ENCODE measurements around the gene HDGFL2. TPM values are rescaled to one million over a fixed set of nuclear protein-coding genes. Genes with fewer than 3 reads are reported as not detected.

The HDGFL2 gene
- total and polyA plus RNA-seq, 10 of the 15 experiments (the other 5 are each of a cell fraction or from before 2014, with no cell fraction given): 0.16 to 56.9 (median 25.3) TPM

DNA sequence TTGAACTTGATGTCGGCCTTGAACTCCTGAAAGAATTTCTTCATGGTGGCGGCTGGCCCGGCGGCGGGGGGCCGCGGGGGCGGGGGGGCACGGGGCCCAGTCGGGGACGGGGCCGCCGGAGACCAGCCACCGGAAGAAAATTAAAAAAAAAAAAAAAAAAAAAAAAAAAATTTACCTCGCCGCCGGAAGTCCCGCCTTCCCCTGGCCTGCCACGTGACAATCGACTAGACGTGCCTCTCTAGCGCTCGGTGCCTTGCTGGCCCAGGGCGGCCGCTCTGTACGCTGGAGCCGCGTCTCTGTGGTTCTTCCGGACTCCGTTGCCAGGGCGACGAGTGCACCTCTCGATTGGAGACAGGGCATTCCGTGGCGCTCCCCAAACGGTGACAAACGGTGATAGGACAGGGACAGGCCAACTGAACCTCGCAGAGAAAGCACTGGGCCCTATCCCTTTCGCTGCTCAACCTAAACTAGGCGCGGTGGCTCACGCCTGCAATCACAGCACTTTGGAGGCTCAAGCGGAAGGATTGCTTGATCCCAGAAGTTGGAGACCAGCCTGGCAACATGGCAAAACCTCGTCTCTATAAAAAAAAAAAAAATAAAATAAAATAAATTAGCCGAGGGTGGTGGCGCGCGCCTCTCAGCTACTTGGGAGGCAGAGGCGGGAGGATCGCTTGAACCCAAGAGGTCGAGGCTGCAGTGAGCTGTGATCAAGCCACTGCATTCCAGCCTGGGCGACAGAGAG lies 14.3 kb upstream of the HDGFL2 start, which contains the start of gene UBXN6 (continued):
- peak; percentile 30 for TF ChIP-seq KLF5 (IDR thresholded peaks at IDR 0.05; ENCODE audit: partially characterized antibody)
- TF ChIP-seq TBL1XR1 (IDR thresholded peaks at IDR 0.05; ENCODE audit: low read depth, low read length): 0 out of 2 replicates have a peak, but pooled peaks have one; percentile 36
- no peak for TF ChIP-seq TARDBP (IDR thresholded peaks at IDR 0.05; ENCODE audit: borderline replicate concordance)

GRCh38 chr19:4464815-4465581 lies 7.1 kb upstream of the HDGFL2 start:
- no peak overlapping the region for H3K9ac ChIP-seq (ENCODE audit: control insufficient read depth, insufficient read depth, low read length)
- no peak overlapping the region for H3K4me3 ChIP-seq
- no peak for DNase-seq (ENCODE audit: low read depth, low spot score)
- H3K27me3 ChIP-seq (replicated peaks in 1 of 2; ENCODE audit: control insufficient read depth in 2 of 2, insufficient read depth in 2 of 2, low read length in 1 of 2): no peaks in the 10 kb centered on the region
- H3K9me3 ChIP-seq (replicated peaks; ENCODE audit: control insufficient read depth, insufficient read depth, low read length): no peaks in the 10 kb centered on the region
- RAD21 ChIA-PET (ENCODE audit: unreplicated experiment): interaction anchor here (0.7 kb wide), 1 partner anchor 12 kb away, joined by 3 read pairs; no protein-coding TSS in a partner anchor
- H3K36me3 ChIP-seq (ENCODE audit: control insufficient read depth in 2 of 2, insufficient read depth in 2 of 2, low read length in 1 of 2): no peaks in the 10 kb centered on the region
- intact Hi-C loops (cut with micrococcal nuclease; ENCODE audit: unreplicated experiment): no loop called here
- BruUV-seq (replicated peaks): no TSS peak
- POLR2A ChIA-PET: interaction anchor here (0.7 kb wide), 1 partner anchor 19 kb away, joined by 3 read pairs; no protein-coding TSS in a partner anchor
- in situ Hi-C loops (cut with MboI): no loop called here
- SMC1A ChIA-PET (ENCODE audit: uncharacterized antibody, unreplicated experiment): no interaction called here
- no peak overlapping the region for H3K4me2 ChIP-seq (ENCODE audit: control insufficient read depth, insufficient read depth)
- H2AFZ ChIP-seq (ENCODE audit: control insufficient read depth, low read depth, low read length): no peak overlapping the region
- CTCF ChIA-PET: interaction anchor here (0.8 kb wide), 1 partner anchor 113 kb away, joined by 3 read pairs; no protein-coding TSS in a partner anchor
- no peaks in the 10 kb centered on the region for H3K79me2 ChIP-seq (ENCODE audit: control insufficient read depth, insufficient read depth, low read length)
- no peak for FAIRE-seq
- no peak for ATAC-seq
- no peaks in the 10 kb centered on the region for H3K4me1 ChIP-seq (ENCODE audit: control insufficient read depth, insufficient read depth, low read length)
- no peaks in the 10 kb centered on the region for H4K20me1 ChIP-seq (ENCODE audit: control insufficient read depth, insufficient read depth)
- 59% methylated on average over 7 of the region's 8 CpGs for WGBS (ENCODE audit: insufficient coverage, insufficient replicate concordance, low lambda C conversion rate, missing lambda C conversion rate)
- H3K27ac ChIP-seq (ENCODE audit: control insufficient read depth, insufficient read depth): no peak overlapping the region
- TF ChIP-seq RFX5 (IDR thresholded peaks at IDR 0.05; ENCODE audit: low read depth, low read length) (no peak), WRNIP1 (IDR thresholded peaks at IDR 0.05; ENCODE audit: borderline replicate concordance, low read depth, low read length) (no peak), ZNF217 (IDR thresholded peaks at IDR 0.05) (no peak), SMAD5 (IDR thresholded peaks at IDR 0.05; ENCODE audit: low read depth) (no peak), RCOR1 (conservative IDR thresholded peaks at IDR 0.05; ENCODE audit: low read depth, low read length) (no peak), BHLHE40 (IDR thresholded peaks at IDR 0.05; ENCODE audit: borderline replicate concordance in 1 of 2, low read depth in 2 of 2, low read length in 1 of 2) (no peak), HDAC6 (IDR thresholded peaks at IDR 0.05; ENCODE audit: unreplicated experiment) (no peak), CBFB (IDR thresholded peaks at IDR 0.05; ENCODE audit: low read depth) (no peak), TBL1XR1 (IDR thresholded peaks at IDR 0.05; ENCODE audit: low read depth, low read length) (no peak), ZNF207 (IDR thresholded peaks at IDR 0.05; ENCODE audit: borderline replicate concordance) (no peak), ZBTB11 (CRISPR knock-in tag; IDR thresholded peaks at IDR 0.05) (no peak), MEF2B (IDR thresholded peaks at IDR 0.05; ENCODE audit: partially characterized antibody, poor library complexity, severe bottlenecking) (no peak), RELB (IDR thresholded peaks at IDR 0.05; ENCODE audit: low read depth) (no peak), NBN (IDR thresholded peaks at IDR 0.05) (no peak)

Data from GM12878 (cell line).